ENCODE results near the gene SLC2A6. TPM values are rescaled to one million over a fixed set of nuclear protein-coding genes. Genes with fewer than 3 reads are reported as not detected.

The SLC2A6 gene
- polyA plus RNA-seq, 1 of the 3 experiments (the other 2 are of a cell fraction), result 5.2 TPM

DNA sequence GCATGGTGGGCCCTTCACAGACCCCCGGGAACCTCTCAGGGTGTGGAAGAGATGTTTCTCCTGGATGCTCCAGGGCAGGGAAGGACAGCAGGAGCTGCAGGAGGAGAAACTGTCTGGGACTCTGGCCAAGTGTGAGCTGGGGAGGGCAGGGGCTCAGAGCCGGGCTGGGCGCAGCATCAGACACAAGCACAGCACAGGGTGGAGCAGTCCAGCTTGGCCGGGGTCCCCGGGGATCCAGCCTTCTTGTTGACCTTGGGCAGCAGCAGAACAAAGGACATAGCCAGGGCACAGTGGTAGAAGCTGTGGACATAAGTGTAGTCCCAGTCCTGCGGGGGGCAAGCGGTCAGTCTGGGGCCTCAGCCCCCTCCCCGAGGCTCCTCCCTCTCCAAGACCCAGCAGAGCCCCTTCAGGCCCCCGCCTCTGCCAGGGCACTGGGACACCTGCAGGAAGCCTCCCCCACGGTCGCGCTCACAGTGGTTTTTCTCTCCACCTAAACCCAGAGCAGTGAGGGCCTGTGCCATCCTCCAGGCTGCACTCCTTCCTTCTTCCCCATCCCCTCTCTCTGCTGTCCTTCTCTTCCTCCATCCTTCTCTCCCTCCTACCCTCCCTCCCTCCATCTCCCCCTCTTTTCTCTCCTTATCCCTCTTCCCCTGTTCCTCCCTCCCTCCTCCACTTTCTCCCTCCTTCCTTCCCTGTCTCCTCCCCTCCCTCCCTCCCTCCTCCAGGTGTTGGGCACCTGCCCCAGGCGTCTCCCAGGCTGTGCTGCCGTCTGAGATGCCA lies 35.8 kb upstream of the SLC2A6 start:
- Histone ChIP-seq H3K9me3 (no peaks in the 10 kb centered on the region), H3K4me2 (peak overlapping the region; percentile 7; the same call in 1 of the 2 replicates), H3K27ac (ENCODE audit: low read depth in 2 of 2, low read length in 1 of 2) (peak overlapping the region in 1 of 2 experiments; percentile 99; a peak in 2 of 4 replicates), H3K36me3 (replicated peaks in 1 of 2; ENCODE audit: control insufficient read depth in 1 of 2, insufficient read depth in 2 of 2, low read length in 1 of 2) (no peaks in the 10 kb centered on the region), H3K9me2 (no peaks in the 10 kb centered on the region), H2AFZ (ENCODE audit: low read depth) (no peak overlapping the region), H3K4me1 (ENCODE audit: control insufficient read depth in 1 of 2, insufficient read depth in 2 of 2, low read depth in 1 of 2, low read length in 1 of 2) (peaks cover 0 to 70% of the 10 kb centered on the region in 2 experiments; a peak in 2 of 4 replicates), H4K20me1 (ENCODE audit: insufficient read depth) (no peaks in the 10 kb centered on the region), H3K9ac (no peak overlapping the region), H3K4me3 (ENCODE audit: low read depth in 2 of 2, low read length in 1 of 2) (peak overlapping the region in 1 of 2 experiments; percentile 22; a peak in 1 of 4 replicates), H3K27me3 (ENCODE audit: insufficient read depth) (no peaks in the 10 kb centered on the region), H3F3A (replicated peaks; ENCODE audit: insufficient read depth) (peaks cover 4% of the 10 kb centered on the region), H3K79me2 (ENCODE audit: insufficient read depth) (no peaks in the 10 kb centered on the region)
- POLR2A ChIA-PET, result interaction anchor here (0.5 to 3.4 kb wide), 17 partner anchors 7 to 167 kb away, joined by 3 to 37 read pairs (median 4); partner anchors contain the start of genes ADAMTSL2, DBH, FAM163B and MED22
- TF ChIP-seq GATA2 (CRISPR knock-in tag; IDR thresholded peaks at IDR 0.05) (peak; percentile 19; the same call in 1 of the 2 replicates), MXI1 (IDR thresholded peaks at IDR 0.05; ENCODE audit: low read depth, low read length) (0 out of 2 replicates have a peak, but pooled peaks have one; percentile 9), YY1 (IDR thresholded peaks at IDR 0.05; ENCODE audit: low read depth) (no peak)
- WGBS (ENCODE audit: low lambda C conversion rate), result 26% methylated on average over 12 of the region's 14 CpGs
- CTCF ChIA-PET, result interaction anchor here (1.0 to 2.6 kb wide), 4 partner anchors 19 to 121 kb away, joined by 3 to 12 read pairs (median 4); partner anchors contain the start of gene ADAMTSL2
- peak; percentile 85 for DNase-seq

DNA sequence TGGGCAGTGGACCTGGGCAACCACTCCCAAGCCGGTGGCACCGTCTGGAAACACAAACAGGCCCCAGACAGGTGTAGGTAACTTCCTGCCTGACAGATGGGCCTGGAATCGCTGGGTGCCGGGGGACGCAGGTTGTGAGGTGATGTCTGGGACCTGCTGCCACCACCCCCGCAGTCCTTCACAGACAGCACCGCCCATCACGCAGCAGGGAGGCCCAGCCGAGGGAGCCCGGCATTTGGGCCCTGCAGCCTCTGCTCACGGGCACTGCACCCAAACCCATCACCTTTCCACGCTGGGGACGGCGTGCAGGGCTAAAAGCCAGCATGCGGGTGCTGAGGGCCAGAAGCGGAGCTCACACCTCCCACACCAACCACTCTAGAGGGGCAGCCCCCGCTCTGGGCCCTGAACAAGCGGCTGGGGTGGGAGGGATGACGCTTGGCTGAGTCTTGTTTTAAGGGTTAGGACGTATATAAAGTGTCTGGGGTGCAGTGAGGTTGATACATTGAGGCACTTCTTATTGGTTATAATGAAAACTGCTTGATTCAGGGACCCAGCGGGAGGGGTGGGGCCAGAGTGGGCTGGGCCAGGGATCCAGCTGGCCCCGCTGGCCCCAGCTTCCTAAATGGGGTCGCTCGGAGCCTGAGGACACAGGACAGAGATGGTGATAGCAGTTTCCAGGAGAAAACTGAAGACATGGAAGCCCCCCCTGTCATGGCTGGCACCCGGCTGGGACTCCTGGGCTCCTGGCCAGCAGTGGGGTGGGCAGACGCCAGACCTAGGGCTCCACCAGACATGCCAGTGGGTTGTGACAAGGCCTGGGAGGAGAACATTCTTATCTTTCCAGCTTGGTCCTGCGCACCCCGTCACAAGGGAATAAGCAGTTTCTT lies 34.6 kb upstream of the SLC2A6 start:
- CTCF ChIA-PET, result interaction anchor here (0.5 to 2.6 kb wide), 8 partner anchors 15 to 122 kb away, joined by 3 to 12 read pairs (median 3); partner anchors contain the start of gene ADAMTSL2
- 50% methylated on average over 10 of the region's 28 CpGs for WGBS (ENCODE audit: low lambda C conversion rate)

More for the DNA sequence above, 34.6 kb upstream of the SLC2A6 start:
- peak; percentile 91 for DNase-seq
- TF ChIP-seq NFIC (IDR thresholded peaks at IDR 0.05; ENCODE audit: borderline replicate concordance) (no peak), YY1 (IDR thresholded peaks at IDR 0.05; ENCODE audit: low read depth) (no peak), CHD2 (IDR thresholded peaks at IDR 0.05; ENCODE audit: low read length, partially characterized antibody) (peak; percentile 32), MXI1 (IDR thresholded peaks at IDR 0.05; ENCODE audit: low read depth, low read length) (0 out of 2 replicates have a peak, but pooled peaks have one; percentile 51), NRF1 (IDR thresholded peaks at IDR 0.05; ENCODE audit: low read depth, low read length) (no peak), EP300 (IDR thresholded peaks at IDR 0.05; ENCODE audit: borderline replicate concordance in 1 of 2, low read depth in 1 of 2, low read length in 1 of 2) (peak in 1 of 2 experiments; percentile 84; a peak in 2 of 4 replicates), RAD21 (IDR thresholded peaks at IDR 0.05; ENCODE audit: low read length) (peak; percentile 25), SIN3A (IDR thresholded peaks at IDR 0.05; ENCODE audit: borderline replicate concordance, low read depth, low read length) (no peak), FOXM1 (IDR thresholded peaks at IDR 0.05; ENCODE audit: low read depth) (no peak), FOXJ3 (CRISPR knock-in tag; IDR thresholded peaks at IDR 0.05) (peak; percentile 53), RCOR1 (IDR thresholded peaks at IDR 0.05; ENCODE audit: low read length) (0 out of 2 replicates have a peak, but pooled peaks have one; percentile 32), GATA2 (CRISPR knock-in tag; IDR thresholded peaks at IDR 0.05) (peak; percentile 54)
- TF ChIP-seq, protein P1, sequence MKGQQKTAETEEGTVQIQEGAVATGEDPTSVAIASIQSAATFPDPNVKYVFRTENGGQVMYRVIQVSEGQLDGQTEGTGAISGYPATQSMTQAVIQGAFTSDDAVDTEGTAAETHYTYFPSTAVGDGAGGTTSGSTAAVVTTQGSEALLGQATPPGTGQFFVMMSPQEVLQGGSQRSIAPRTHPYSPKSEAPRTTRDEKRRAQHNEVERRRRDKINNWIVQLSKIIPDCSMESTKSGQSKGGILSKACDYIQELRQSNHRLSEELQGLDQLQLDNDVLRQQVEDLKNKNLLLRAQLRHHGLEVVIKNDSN (IDR thresholded peaks at IDR 0.05; ENCODE audit: borderline replicate concordance, low read depth), result no peak
- no peaks in the 10 kb centered on the region for H3K79me2 ChIP-seq (ENCODE audit: insufficient read depth)
- no peak overlapping the region for H3K9ac ChIP-seq
- H3K4me1 ChIP-seq (ENCODE audit: control insufficient read depth in 1 of 2, insufficient read depth in 2 of 2, low read depth in 1 of 2, low read length in 1 of 2), result peaks cover 0 to 76% of the 10 kb centered on the region in 2 experiments; a peak in 2 of 4 replicates
- H3K27me3 ChIP-seq (ENCODE audit: insufficient read depth), result no peaks in the 10 kb centered on the region
- H3F3A ChIP-seq (replicated peaks; ENCODE audit: insufficient read depth), result peaks cover 4% of the 10 kb centered on the region
- H3K36me3 ChIP-seq (replicated peaks in 1 of 2; ENCODE audit: control insufficient read depth in 1 of 2, insufficient read depth in 2 of 2, low read length in 1 of 2), result no peaks in the 10 kb centered on the region
- H3K4me2 ChIP-seq, result no peak overlapping the region
- H2AFZ ChIP-seq (ENCODE audit: low read depth), result no peak overlapping the region
- H4K20me1 ChIP-seq (ENCODE audit: insufficient read depth), result no peaks in the 10 kb centered on the region
- H3K27ac ChIP-seq (ENCODE audit: low read depth in 2 of 2, low read length in 1 of 2), result peak overlapping the region in 1 of 2 experiments; percentile 98; a peak in 2 of 4 replicates
- H3K9me2 ChIP-seq, result no peaks in the 10 kb centered on the region
- H3K9me3 ChIP-seq, result no peaks in the 10 kb centered on the region
- no peak overlapping the region for H3K4me3 ChIP-seq (ENCODE audit: low read depth in 2 of 2, low read length in 1 of 2)
- POLR2A ChIA-PET, result interaction anchor here (0.8 to 3.4 kb wide), 13 partner anchors 8 to 166 kb away, joined by 3 to 37 read pairs (median 6); partner anchors contain the start of genes ADAMTSL2, DBH, FAM163B and MED22

Measured in SK-N-SH (cell line).